Calu3 (cell line): ENCODE measurements around the gene CDH13. TPM values are rescaled to one million over a fixed set of nuclear protein-coding genes. Genes with fewer than 3 reads are reported as not detected.

Source experiments
- BruUV-seq: library from RNA; stranded (reverse); fragments of 400-500 nt; replicated peaks from 2 replicates; lab custom pipeline; 2021; lab: Mats Ljungman, UMichigan
- CTCF ChIA-PET: fragments of 300-600 bp; sonication (Branson Sonifier 250); formaldehyde crosslinking; loops from one replicate; lab custom pipeline; 2022; ENCODE audit warnings: antibody characterized with exemption; lab: Charles Lee
- DNase-seq: peaks from one replicate; pipeline ENCODE4 v3.0.0; 2022
- H3K27ac Mint-ChIP-seq: one replicate; pipeline ENCODE4 v1.8.0; 2022; ENCODE audit warnings: mixed read lengths; ENCODE audit not compliant: unreplicated experiment
- H3K27me3 Mint-ChIP-seq: one replicate; pipeline ENCODE4 v1.8.0; 2022; ENCODE audit warnings: mixed read lengths; ENCODE audit not compliant: unreplicated experiment
- H3K36me3 Mint-ChIP-seq: one replicate; pipeline ENCODE4 v1.8.0; 2022; ENCODE audit warnings: mild to moderate bottlenecking, moderate library complexity, mixed read lengths; ENCODE audit not compliant: insufficient read depth, unreplicated experiment
- H3K4me1 Mint-ChIP-seq: one replicate; pipeline ENCODE4 v1.8.0; 2022; ENCODE audit warnings: mild to moderate bottlenecking, low read depth, mixed read lengths; ENCODE audit not compliant: unreplicated experiment
- H3K4me3 Mint-ChIP-seq: one replicate; pipeline ENCODE4 v1.8.0; 2022; ENCODE audit warnings: mild to moderate bottlenecking, low read depth, moderate library complexity, mixed read lengths; ENCODE audit not compliant: unreplicated experiment
- H3K9me3 Mint-ChIP-seq: one replicate; pipeline ENCODE4 v1.8.0; 2022; ENCODE audit warnings: low read depth, mixed read lengths; ENCODE audit not compliant: unreplicated experiment
- CTCF ChIP-seq: fragments of 200-600 bp; IDR thresholded peaks from one replicate; pipeline ENCODE4 v1.8.0; 2022; ENCODE audit warnings: antibody characterized with exemption; ENCODE audit not compliant: unreplicated experiment
- intact Hi-C: fragments of 100-400 bp; cut with micrococcal nuclease; formaldehyde crosslinking; loops from one replicate; pipeline ENCODE4 v1.10.0; 2022; ENCODE audit not compliant: unreplicated experiment
- total RNA-seq: library from RNA; stranded (reverse); gene quantifications from 2 replicates; pipeline ENCODE4 v1.2.3, GENCODE V29; 2022

Gene CDH13
- total RNA-seq, 1 experiment from 2014 or later: not detected

GRCh38 chr16:83420206-83420760, 793.5 kb downstream of the CDH13 start:
- CTCF ChIA-PET: no interaction called here

GRCh38 chr16:83433201-83433600, 806.4 kb downstream of the CDH13 start:
- no peak for DNase-seq
- H3K36me3 Mint-ChIP-seq: no peaks in the 10 kb centered on the region
- no peaks in the 10 kb centered on the region for H3K27me3 Mint-ChIP-seq
- peaks cover 21% of the 10 kb centered on the region for H3K9me3 Mint-ChIP-seq
- H3K4me3 Mint-ChIP-seq: no peak overlapping the region
- no peak for TF ChIP-seq CTCF
- intact Hi-C loops: no loop called here
- CTCF ChIA-PET: no interaction called here
- no peak overlapping the region for H3K27ac Mint-ChIP-seq
- no peaks in the 10 kb centered on the region for H3K4me1 Mint-ChIP-seq
- BruUV-seq: no TSS peak

More at GRCh38 chr16:83420206-83420760, 793.5 kb downstream of the CDH13 start:
- no peak for TF ChIP-seq CTCF
- Mint-ChIP-seq H3K9me3 (peaks cover 13% of the 10 kb centered on the region), H3K27ac (no peak overlapping the region), H3K4me3 (no peak overlapping the region), H3K4me1 (no peaks in the 10 kb centered on the region), H3K27me3 (no peaks in the 10 kb centered on the region), H3K36me3 (no peaks in the 10 kb centered on the region)
- BruUV-seq: no TSS peak
- no peak for DNase-seq
- intact Hi-C loops: no loop called here

- Mint-ChIP-seq H3K36me3 (no peaks in the 10 kb centered on the region), H3K4me3 (no peak overlapping the region), H3K4me1 (no peaks in the 10 kb centered on the region), H3K9me3 (peaks cover 13% of the 10 kb centered on the region), H3K27ac (no peak overlapping the region), H3K27me3 (no peaks in the 10 kb centered on the region)
- CTCF ChIA-PET: no interaction called here
- no peak for TF ChIP-seq CTCF
- no TSS peak for BruUV-seq
- DNase-seq: no peak
- intact Hi-C loops: no loop called here
These were observed 810.3 kb downstream of the CDH13 start for GRCh38 chr16:83437036-83437435.

- Mint-ChIP-seq H3K27me3 (no peaks in the 10 kb centered on the region), H3K4me1 (no peaks in the 10 kb centered on the region), H3K9me3 (peaks cover 13% of the 10 kb centered on the region), H3K4me3 (no peak overlapping the region), H3K36me3 (no peaks in the 10 kb centered on the region), H3K27ac (no peak overlapping the region)
- intact Hi-C loops: no loop called here
- no TSS peak for BruUV-seq
- no peak for DNase-seq
- no peak for TF ChIP-seq CTCF
- CTCF ChIA-PET: no interaction called here
These were observed 811.6 kb downstream of the CDH13 start for GRCh38 chr16:83438326-83438725.
